ENCODE results near the gene MED6.

- TF ChIP-seq, protein P1, sequence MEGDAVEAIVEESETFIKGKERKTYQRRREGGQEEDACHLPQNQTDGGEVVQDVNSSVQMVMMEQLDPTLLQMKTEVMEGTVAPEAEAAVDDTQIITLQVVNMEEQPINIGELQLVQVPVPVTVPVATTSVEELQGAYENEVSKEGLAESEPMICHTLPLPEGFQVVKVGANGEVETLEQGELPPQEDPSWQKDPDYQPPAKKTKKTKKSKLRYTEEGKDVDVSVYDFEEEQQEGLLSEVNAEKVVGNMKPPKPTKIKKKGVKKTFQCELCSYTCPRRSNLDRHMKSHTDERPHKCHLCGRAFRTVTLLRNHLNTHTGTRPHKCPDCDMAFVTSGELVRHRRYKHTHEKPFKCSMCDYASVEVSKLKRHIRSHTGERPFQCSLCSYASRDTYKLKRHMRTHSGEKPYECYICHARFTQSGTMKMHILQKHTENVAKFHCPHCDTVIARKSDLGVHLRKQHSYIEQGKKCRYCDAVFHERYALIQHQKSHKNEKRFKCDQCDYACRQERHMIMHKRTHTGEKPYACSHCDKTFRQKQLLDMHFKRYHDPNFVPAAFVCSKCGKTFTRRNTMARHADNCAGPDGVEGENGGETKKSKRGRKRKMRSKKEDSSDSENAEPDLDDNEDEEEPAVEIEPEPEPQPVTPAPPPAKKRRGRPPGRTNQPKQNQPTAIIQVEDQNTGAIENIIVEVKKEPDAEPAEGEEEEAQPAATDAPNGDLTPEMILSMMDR (IDR thresholded peaks at IDR 0.05; ENCODE audit: low read length): no peak
- TF ChIP-seq EZH2 (optimal IDR thresholded peaks at IDR 0.05; ENCODE audit: low read depth, low read length) (no peak), EZH2phosphoT487 (IDR thresholded peaks at IDR 0.05; ENCODE audit: low read length) (no peak)
Observed at GRCh38 chr14:70555890-70556289, 44.6 kb downstream of the MED6 start.

All from MM.1S (cell line).